ENCODE measurements around the gene ZFYVE19.

ZFYVE19 gene

GRCh38 chr15:40775740-40776536 lies 31.0 kb upstream of the ZFYVE19 start:
- DNase-seq (ENCODE audit: low read depth in 2 of 2): no peak

DNA sequence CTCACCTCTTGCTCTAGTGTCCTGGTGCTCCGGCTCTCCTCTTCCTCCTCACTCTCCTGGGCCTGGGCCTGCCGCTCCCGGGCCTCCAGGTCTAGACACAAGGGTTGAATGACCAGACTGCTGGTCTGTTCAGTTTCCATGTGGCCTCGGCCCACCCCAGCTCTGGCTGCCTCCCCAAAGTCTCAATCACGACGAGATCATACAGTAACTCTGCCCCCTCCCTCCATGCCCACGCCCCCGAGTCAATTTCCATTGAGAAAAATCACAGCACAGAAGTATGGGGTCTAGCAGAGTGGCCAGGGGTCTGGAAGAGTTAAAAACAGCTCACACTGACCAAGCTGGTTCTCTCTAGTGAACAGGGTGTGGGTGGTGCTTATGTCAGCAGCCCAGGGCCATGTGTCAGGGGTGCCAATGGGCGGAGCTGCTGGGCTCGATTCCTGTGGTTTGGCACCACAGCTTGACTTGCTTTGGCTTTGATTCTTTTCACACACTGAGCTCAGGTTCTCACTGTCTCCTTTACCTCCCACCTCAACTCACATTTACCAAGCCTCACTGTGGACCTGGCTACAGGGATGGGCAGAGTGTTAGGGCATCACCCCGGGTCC lies 30.2 kb upstream of the ZFYVE19 start:
- DNase-seq (ENCODE audit: low read depth in 2 of 2): peak in 1 of 2 donors; percentile 26

DNA sequence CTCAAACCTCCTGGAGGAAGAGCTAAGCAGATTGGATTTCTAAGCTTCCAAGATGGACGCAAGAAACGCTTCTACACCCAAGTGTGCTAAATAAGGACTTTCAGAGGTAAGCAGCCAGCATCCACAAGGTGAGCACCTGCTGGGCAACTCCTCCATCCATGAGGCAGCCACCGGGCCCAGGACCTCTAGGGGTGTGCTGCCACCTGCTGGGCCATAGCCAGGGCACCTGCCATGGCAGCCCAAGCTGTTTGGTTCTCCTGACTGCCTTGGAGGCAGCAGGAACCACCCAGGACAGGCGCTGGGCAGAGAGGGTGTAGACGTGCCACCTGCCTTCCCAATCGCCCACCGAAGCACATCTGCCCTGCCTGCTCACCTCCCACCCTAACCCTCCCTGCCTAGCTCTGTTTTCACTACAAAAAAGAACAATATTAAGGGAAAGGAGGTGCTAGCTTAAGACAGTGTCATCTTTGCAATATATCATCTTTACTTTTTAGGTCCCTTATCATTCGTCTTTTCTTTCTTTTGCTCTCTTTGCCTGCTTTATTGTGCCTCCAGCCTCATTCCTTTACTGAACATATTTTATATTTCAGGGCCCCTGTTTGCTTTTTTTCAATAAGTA lies 24.2 kb upstream of the ZFYVE19 start:
- peak; percentile 64 to 70 for DNase-seq (ENCODE audit: low read depth in 2 of 2)

DNA sequence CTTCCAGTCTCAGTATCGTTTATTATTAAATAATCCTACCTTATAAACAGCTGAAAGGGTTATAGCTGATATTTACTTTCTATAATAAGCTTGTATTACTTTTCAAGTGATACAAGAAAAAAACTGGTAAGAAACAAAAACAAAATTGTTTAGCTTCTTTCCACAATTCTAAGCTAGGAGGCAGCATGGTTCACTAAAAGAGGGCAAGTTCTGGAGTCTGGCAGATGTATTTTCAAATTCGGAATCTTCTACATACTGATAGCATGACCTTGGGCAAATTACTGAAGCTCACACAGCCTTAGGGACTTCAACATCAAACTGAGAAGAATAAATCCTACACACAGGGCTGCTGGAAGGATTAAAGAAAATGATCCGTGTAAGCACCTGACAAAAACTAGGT lies 21.7 kb upstream of the ZFYVE19 start:
- DNase-seq (ENCODE audit: low read depth in 2 of 2): no peak

- no peak for DNase-seq (ENCODE audit: low read depth in 2 of 2)
Observed at GRCh38 chr15:40785814-40786213, 21.1 kb upstream of the ZFYVE19 start.

DNA sequence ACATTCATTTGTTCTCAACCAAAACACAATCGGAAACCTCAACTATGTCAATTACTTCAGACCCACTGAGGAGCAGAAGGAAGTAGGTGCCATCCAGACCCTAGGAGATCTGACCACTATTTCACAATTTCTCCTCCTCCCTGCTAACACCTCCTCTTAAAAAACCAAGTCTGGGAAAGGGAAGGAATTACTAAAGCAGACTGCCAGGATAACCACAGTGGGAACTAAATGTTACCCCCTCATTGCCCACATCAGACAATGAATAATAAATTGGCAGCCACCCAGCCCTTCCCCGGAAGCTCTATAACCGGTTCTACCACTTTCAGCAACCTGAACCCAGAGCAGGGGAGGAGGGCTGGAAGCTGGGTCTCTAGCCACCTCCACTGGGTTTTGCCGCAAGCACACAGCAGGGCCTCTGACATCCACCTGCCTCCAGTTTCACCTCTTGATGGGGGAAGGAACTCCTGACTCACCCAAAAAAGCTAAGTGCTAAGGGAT lies 19.5 kb upstream of the ZFYVE19 start:
- peak; percentile 54 to 58 for DNase-seq (ENCODE audit: low read depth in 2 of 2)

DNA sequence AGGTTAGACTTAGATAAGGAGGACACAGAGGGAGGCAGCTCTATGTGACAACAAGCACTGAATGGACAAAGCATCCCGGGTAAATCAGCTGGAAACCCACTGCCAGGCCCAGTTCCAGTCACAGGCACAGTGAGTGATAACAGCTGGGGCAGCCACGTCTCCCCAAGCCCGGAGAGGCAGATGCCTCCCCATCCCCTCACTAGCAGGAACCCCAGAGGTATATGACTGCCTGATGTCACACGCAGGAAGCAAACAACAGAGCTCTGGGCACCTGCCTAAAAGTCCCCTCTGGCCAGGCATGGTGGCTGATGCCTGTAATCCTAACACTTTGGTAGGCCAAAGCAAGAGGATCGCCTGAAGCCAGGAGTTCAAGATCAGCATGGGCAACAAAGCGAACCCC lies 18.9 kb upstream of the ZFYVE19 start:
- DNase-seq (ENCODE audit: low read depth in 2 of 2): no peak

DNA sequence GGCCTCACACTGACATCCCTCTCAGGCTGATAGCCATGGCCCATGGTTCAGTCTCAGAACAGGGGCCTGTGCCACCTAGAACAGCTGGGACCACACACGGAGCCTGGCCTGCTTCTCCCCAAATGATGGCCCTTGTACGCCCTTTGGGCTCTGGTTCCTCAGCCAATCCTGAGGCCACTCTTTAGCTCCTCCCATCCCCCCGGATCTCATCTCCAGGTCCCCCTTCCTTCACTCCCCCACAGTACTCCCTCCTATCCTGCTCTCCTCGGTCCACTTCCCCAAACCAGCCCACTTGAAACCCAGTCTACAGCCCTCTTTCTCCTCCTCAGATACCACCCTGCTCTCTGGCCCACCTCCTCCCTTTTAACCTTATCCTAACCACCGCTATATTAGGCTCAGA lies 17.8 kb upstream of the ZFYVE19 start:
- DNase-seq (ENCODE audit: low read depth in 2 of 2): no peak

DNA sequence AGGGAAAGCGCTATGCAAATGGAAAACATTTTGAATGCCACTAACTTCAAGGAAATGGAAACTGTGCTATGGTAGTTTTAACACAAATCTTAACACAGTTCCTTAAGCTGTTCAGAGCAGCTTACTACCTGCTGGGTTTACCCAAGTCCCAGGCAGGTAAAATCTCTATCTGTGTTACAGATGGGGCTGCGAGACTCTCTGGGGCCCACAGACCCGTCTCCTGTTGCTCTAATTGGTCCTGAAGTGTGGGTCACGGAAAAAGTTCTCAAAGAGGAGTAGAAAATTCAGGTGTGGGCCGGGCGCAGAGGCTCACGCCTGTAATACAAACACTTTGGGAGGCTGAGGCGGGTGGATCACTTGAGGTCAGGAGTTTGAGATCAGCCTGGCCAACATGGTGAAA lies 16.9 kb upstream of the ZFYVE19 start:
- DNase-seq (ENCODE audit: low read depth in 2 of 2): no peak

- no peak for DNase-seq (ENCODE audit: low read depth in 2 of 2)
Observed at GRCh38 chr15:40790718-40791117, 16.2 kb upstream of the ZFYVE19 start.

GRCh38 chr15:40792394-40792793 lies 14.5 kb upstream of the ZFYVE19 start:
- DNase-seq (ENCODE audit: low read depth in 2 of 2): no peak

GRCh38 chr15:40793216-40793989 lies 13.5 kb upstream of the ZFYVE19 start:
- DNase-seq (ENCODE audit: low read depth in 2 of 2): no peak

GRCh38 chr15:40796041-40796440 lies 10.8 kb upstream of the ZFYVE19 start:
- no peak for DNase-seq (ENCODE audit: low read depth in 2 of 2)

- DNase-seq (ENCODE audit: low read depth in 2 of 2): no peak
Observed at GRCh38 chr15:40796512-40796911, 10.4 kb upstream of the ZFYVE19 start.

DNA sequence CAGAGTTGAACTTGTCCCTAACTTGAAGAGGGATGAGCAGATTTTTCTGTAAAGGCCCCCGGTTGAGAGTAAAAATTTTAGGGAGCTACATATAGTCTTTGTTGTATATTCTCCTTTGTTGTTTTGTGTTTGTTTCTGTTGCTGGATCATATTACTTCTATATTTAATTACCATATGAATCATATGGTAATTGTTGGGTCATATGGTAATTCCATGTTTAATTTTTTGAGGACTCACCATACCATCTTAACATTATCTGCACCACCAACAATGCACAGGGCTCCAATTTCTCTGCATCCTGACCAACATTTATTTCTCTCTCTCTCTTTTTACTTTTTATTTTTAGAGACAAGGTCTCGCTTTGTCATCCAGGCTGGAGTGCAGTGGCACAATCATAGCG lies 7.4 kb upstream of the ZFYVE19 start:
- no peak for DNase-seq (ENCODE audit: low read depth in 2 of 2)

- DNase-seq (ENCODE audit: low read depth in 2 of 2): no peak
Observed at GRCh38 chr15:40803076-40803475, 3.8 kb upstream of the ZFYVE19 start.

DNA sequence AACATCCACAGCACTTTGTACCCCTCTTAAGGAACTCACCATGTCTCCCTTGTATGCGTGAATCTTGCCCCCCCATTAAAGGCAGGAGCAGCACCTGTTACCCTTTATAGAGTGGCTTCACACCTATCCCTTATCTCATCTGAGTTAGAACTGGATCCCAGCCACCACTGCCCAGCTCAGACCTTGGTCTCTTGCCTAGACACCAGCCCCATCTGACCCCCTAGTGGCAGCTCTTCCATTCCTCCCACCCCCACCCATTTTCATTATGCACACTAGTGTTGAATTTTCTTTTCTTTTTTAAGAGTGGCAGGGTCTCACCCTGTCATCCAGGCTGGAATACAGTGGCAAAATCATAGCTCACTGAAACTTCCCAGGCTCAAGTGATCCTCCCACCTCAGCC lies 3.2 kb upstream of the ZFYVE19 start:
- no peak for DNase-seq (ENCODE audit: low read depth in 2 of 2)

DNA sequence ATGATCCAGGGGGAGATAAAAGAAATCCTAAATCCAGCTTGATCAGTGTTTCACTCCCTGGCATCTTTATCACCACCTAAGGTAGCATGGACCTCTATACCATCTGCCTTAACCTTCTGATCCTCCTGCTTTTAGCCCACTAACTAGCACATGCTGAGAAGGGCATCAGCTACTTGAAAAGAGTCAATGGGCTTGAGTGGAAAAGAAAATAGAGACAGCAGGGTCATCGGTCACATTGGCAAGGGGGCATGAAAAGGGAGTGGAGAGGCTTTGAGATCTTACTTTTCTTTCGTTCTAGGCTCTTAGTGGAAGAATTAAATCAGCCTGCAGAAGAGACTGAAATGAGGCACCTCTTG lies 239 bp upstream of the ZFYVE19 start:
- no peak for DNase-seq (ENCODE audit: low read depth in 2 of 2)

DNA sequence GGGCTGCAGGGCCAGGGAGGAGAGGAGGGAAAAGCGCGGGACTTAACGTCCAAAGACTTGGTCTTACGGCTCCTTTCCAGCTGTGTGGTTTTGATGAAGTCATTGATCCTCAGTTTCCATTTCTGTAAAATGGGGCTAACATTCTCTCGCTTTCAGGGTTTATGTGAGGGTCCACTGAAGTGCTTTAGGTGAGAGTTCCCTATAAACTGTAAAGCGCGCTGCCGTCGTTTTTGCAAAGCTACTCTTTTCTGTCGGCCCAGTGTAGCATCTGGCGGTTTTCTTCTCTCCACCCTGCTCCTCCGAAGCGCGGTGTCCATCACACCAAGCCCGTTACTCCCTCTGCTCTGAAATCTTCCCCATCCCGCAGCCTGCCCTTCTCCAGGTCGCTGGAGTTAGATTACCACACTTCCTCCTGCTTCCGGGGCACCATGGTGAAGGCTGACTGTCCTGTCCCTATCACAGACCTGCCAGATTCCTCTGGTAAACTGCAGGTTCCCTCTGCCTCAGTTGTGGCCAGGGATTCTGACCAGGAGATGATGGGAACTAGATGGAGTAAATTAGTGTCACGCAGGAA lies 1.1 kb downstream of the ZFYVE19 start:
- no peak for DNase-seq (ENCODE audit: low read depth in 2 of 2)

GRCh38 chr15:40808861-40809450 lies 2.1 kb downstream of the ZFYVE19 start:
- DNase-seq (ENCODE audit: low read depth in 2 of 2): no peak

DNA sequence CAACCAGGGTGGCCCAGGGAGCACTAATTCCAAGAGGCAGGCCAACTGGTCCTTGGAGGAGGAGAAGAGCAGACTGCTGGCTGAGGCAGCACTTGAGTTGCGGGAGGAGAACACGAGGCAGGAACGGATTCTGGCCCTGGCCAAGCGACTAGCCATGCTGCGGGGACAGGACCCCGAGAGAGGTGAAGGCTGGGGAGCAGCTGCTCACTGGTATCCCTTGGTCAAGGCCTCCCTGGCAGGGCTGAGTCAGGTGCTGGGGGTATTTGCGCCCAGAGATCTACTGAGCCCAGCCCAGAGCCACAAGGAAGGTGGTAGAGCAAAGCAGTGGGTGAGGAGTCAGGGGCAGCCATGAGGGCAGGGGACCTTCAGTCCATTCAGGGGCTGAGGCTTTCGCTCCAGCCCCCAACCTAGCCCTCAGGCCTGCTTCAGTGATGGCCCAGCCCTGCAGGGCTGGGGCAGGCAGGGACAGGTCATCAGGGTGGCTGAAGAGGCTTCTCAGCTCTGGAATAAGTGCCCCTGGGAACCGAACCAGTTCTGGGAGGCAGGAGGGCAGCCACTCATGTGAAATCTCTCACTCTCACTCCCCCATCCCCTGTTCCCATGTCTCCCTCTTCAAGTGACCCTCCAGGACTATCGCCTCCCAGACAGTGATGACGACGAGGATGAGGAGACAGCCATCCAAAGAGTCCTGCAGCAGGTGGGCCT lies 6.0 kb downstream of the ZFYVE19 start:
- DNase-seq (ENCODE audit: low read depth in 2 of 2): no peak

All from stimulated activated CD4-positive, alpha-beta T cell treated with anti-CD3 and anti-CD28 coated beads, Interleukin-15, amount 100 ng/mL, for 48 hours (primary cell).